RWPE2 (cell line): ENCODE data around the gene TRAF4.
A peak's percentile ranks its signal among the peaks of the same experiment; 100 is the strongest.
"Not testable (repeated sequence)": the region's sequence is repeated elsewhere in the genome, so short reads cannot be mapped to it uniquely, and the experiment has no call there.

ENCODE experiments used
- ATAC-seq: fragments of 200-7000 bp; cut with Tn5 transposase; 3 replicates; pipeline ENCODE4 v1.9.1; 2021; ENCODE audit warnings: low read depth
- DNase-seq: peaks from one replicate; pipeline ENCODE4 v3.0.0-alpha.2; 2020; ENCODE audit warnings: low spot score
- H3K27ac ChIP-seq: fragments of 450-650 bp; 2 replicates; pipeline ENCODE4 v1.5.1; 2017; ENCODE audit warnings: mild to moderate bottlenecking; ENCODE audit not compliant: poor library complexity, severe bottlenecking
- H3K27me3 ChIP-seq: fragments of 250-450 bp; sonication (Bioruptor Pico); 2 replicates; pipeline ENCODE4 v1.5.1; 2021; ENCODE audit warnings: mild to moderate bottlenecking, moderate library complexity; ENCODE audit not compliant: insufficient read depth, poor library complexity, severe bottlenecking
- H3K36me3 ChIP-seq: fragments of 250-450 bp; sonication (Bioruptor Pico); 2 replicates; pipeline ENCODE4 v1.5.1; 2020; ENCODE audit warnings: low read depth, mild to moderate bottlenecking, moderate library complexity
- H3K4me1 ChIP-seq: fragments of 250-450 bp; sonication (Bioruptor Pico); 2 replicates; pipeline ENCODE4 v1.5.1; 2021; ENCODE audit warnings: mild to moderate bottlenecking, moderate library complexity; ENCODE audit not compliant: insufficient read depth, poor library complexity, severe bottlenecking
- H3K4me3 ChIP-seq: fragments of 250-450 bp; sonication (Bioruptor Pico); 2 replicates; pipeline ENCODE4 v1.5.1; 2021; ENCODE audit warnings: mild to moderate bottlenecking, moderate library complexity; ENCODE audit not compliant: severe bottlenecking
- H3K9me3 ChIP-seq: fragments of 250-450 bp; sonication (Bioruptor Pico); 2 replicates; pipeline ENCODE4 v1.5.1; 2021; ENCODE audit warnings: mild to moderate bottlenecking, moderate library complexity; ENCODE audit not compliant: severe bottlenecking
- CTCF ChIP-seq: fragments of 450-650 bp; IDR thresholded peaks from one replicate; pipeline ENCODE4 v1.5.1; 2017; ENCODE audit warnings: mild to moderate bottlenecking, moderate library complexity; ENCODE audit not compliant: poor library complexity, severe bottlenecking

TRAF4 gene

DNA sequence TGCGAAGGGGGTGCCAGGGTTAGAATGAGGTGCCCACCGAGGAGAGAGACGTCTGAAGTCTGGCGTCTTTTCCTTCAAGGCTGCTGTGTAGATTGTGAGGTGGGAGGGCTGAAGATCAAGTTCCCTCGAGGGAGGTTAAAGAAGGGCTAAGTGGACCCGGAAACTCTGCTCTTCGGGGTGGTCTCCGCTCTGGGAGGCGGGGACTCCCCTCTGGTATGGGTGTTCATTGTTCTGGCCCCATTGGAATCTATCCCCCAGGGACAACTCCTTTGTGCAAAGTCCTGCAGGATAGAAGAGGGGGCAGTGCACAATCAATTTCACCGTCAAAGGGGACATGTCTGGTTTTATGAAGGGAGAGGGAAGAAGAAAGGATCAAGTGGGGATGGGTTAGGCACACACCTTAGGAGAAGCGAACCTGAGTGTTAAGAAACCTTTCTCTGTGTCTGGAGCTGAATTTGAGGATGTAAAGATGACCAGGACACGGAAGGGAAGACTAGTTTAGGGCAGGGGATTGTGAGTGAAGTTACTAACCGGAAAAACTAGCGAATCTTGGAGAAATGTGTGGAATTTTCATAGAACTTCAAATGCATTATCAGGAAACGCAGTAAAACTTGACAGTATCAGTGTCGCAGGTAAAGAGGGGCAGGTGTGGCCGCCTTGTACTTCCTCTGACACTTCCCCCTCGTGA lies 25.3 kb upstream of the TRAF4 start:
- no peak for DNase-seq
- no peak for ATAC-seq
- H3K27ac ChIP-seq: peak overlapping the region; percentile 92

DNA sequence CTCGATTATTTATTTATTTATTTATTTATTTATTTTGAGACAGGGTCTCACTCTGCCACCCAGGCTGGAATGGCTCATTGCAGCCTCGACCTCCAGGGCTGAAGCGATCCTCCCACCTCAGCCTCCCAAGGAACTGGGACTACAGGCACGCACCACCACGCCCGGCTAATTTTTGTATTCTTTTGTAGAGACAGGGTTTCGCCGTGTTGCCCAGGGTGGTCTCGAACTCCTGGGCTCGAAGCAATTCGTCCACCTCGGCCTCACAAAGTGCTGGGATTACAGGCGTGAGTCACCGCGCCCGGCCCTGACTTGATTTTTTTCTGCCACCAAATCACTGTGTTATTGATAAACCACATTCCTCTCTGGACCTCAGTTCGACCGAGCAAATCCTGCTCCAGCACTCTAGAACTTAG lies 24.8 kb upstream of the TRAF4 start:
- Histone ChIP-seq H3K27ac (peak overlapping the region; percentile 92), H3K36me3 (peaks cover 65% of the 10 kb centered on the region), H3K9me3 (no peaks in the 10 kb centered on the region), H3K4me3 (peak overlapping the region; percentile 56), H3K27me3 (no peaks in the 10 kb centered on the region), H3K4me1 (peaks cover 22% of the 10 kb centered on the region)
- ATAC-seq (no peak), DNase-seq (no peak)
- no peak for TF ChIP-seq CTCF

More for the DNA sequence above, 25.3 kb upstream of the TRAF4 start:
- no peaks in the 10 kb centered on the region for H3K9me3 ChIP-seq
- no peak for TF ChIP-seq CTCF
- no peaks in the 10 kb centered on the region for H3K27me3 ChIP-seq
- peaks cover 64% of the 10 kb centered on the region for H3K36me3 ChIP-seq
- peaks cover 18% of the 10 kb centered on the region for H3K4me1 ChIP-seq
- peak overlapping the region; percentile 56 for H3K4me3 ChIP-seq

DNA sequence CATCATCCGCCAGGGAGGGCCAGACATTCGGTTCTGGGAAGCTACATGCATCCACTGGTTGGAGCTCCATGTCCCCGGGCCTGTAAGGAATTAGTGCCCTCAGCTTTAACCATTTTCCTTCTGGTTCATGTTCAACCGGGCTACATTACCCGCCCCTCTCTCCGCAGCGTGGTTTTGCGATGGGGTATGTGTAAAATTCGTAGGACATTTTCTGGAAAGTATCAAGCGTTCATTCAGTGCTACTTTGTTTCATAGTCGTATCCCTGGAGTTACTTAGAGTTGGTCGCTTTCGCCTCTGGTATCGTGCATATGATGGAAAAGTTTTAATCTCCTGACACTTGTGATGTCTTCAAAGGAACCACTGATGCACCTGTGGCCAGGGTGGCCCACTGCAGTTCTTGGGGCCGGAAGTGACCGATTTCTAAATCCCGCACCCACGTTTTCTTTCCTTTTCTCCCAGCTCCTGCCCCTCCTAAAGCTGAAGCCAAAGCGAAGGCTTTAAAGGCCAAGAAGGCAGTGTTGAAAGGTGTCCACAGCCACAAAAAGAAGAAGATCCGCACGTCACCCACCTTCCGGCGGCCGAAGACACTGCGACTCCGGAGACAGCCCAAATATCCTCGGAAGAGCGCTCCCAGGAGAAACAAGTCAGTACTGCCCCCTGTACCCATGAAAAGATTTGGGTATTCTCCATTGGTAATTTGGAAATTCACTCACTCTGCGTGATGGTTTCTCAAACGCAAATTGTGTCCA lies 23.4 kb upstream of the TRAF4 start:
- TF ChIP-seq CTCF: peak; percentile 13
- Histone ChIP-seq H3K27ac (peak overlapping the region; percentile 92), H3K4me3 (peak overlapping the region; percentile 56), H3K27me3 (no peaks in the 10 kb centered on the region), H3K36me3 (peaks cover 62% of the 10 kb centered on the region), H3K9me3 (no peaks in the 10 kb centered on the region), H3K4me1 (peaks cover 26% of the 10 kb centered on the region)
- DNase-seq (no peak), ATAC-seq (no peak)

DNA sequence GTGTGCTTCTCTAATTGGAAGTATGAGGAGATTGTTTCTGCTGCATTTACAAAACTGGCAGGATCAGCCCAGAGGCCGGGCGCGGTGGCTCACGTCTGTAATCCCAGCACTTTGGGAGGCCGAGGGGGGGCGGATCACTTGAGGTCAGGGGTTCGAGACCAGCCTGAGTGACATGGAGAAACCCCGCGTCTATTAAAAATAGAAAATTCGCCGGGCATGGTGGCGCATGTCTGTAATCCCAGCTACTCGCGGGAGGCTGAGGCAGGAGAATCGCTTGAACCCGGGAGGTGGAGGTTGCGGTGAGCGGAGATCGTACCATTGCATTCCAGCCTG lies 22.8 kb upstream of the TRAF4 start:
- peaks cover 26% of the 10 kb centered on the region for H3K4me1 ChIP-seq
- H3K9me3 ChIP-seq, H3K27me3 ChIP-seq, ATAC-seq, DNase-seq: not testable (repeated sequence)
- peak overlapping the region; percentile 56 for H3K4me3 ChIP-seq
- H3K36me3 ChIP-seq: peaks cover 59% of the 10 kb centered on the region
- peak overlapping the region; percentile 92 for H3K27ac ChIP-seq

DNA sequence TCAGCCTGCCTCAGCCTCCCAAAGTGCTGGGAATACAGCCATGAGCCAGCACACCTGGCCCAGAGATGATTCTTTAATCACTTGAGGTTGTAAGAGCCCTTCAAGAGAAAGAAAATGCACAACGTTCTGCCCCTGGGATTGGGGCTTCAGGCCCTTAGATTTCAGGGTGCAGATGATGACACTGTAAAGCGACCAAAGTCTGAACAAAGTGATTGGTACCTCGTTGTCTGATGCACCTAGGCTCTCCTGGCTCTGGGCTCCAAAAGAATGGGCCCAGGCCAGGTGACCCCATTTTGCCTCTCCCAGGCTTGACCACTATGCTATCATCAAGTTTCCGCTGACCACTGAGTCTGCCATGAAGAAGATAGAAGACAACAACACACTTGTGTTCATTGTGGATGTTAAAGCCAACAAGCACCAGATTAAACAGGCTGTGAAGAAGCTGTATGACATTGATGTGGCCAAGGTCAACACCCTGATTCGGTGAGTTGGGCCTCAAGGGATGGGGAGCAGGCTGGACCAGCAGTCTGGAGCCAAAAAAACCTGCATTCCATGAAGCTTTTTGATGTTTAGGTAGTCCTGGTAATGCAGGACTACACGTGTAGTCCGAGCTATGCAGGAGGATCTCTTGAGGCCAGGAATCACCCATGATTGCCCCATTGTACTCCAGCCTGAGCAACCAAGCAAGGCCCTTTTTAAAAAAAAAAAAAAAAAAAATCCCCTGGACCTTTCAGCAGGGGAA lies 21.2 kb upstream of the TRAF4 start:
- Histone ChIP-seq H3K4me3 (no peak overlapping the region), H3K27ac (peak overlapping the region; percentile 92), H3K36me3 (peaks cover 51% of the 10 kb centered on the region), H3K27me3 (no peaks in the 10 kb centered on the region), H3K9me3 (no peaks in the 10 kb centered on the region), H3K4me1 (peaks cover 28% of the 10 kb centered on the region)
- ATAC-seq (no peak), DNase-seq (no peak)
- no peak for TF ChIP-seq CTCF
